Fibroblast of the aortic adventitia (primary cell): ENCODE results near the gene ALDH9A1. TPM values are rescaled to one million over a fixed set of nuclear protein-coding genes. Genes with fewer than 3 reads are reported as not detected.

Source experiments
- DNase-seq: peaks from one replicate; pipeline ENCODE4 v3.0.0-alpha.2; 2010; ENCODE audit warnings: low read depth
- H3K4me3 ChIP-seq: 2 replicates; pipeline ENCODE4 v1.5.1; 2011; ENCODE audit warnings: low read depth, mild to moderate bottlenecking, control low read depth, low read length, moderate library complexity
- total RNA-seq: library from RNA; depleted of rRNA; stranded (reverse); fragments of >200 nt; gene quantifications from 2 replicates; pipeline ENCODE4 v1.2.3, GENCODE V29; 2012; ENCODE audit warnings: low replicate concordance
- TF ChIP-seq, protein P1 (sequence below): IDR thresholded peaks from 2 replicates; pipeline ENCODE4 v1.5.1; 2011; ENCODE audit warnings: mild to moderate bottlenecking, low read length, control low read depth, inconsistent platforms; ENCODE audit not compliant: insufficient read depth

ALDH9A1 gene
- total RNA-seq, 1 donor = 97.2 TPM

DNA sequence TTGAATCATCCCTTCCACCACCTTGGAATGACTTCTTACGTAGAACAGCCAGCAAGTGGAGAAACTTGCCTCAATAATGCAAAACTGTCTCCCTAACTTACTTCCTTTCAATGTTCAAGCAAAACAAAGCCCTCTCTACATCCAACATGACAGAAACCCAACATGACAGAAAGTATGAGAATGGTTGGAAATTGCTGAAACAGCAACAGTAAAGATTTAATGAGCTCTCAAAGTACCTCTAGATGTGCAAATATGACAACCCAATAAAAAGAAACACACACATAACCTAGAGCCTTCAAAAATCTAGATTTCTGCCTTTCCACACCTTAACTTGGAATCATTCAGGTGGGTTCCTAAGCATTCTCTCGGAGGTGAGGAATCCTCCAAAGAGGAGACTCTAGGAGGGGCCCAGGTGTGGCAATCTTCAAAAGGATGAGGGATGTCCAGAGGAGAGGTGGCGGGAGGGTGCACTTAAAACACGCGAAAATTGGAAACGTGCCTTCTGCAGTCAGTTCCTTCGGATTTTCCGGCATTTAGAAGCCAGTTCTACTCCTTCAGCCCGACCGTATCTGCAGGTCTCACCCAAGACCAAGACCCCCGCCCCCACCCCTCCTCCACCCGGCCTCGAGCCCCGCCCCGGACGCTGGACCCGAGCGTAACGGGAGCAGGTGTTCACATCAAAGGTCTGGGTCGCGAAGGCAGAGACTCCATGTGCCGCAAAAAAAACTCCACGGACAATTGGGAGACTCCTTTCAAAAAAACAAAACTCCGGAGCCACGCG, 68.3 kb downstream of the ALDH9A1 start:
- DNase-seq = no peak
- peak overlapping the region; percentile 97 for H3K4me3 ChIP-seq
- TF ChIP-seq, protein P1, sequence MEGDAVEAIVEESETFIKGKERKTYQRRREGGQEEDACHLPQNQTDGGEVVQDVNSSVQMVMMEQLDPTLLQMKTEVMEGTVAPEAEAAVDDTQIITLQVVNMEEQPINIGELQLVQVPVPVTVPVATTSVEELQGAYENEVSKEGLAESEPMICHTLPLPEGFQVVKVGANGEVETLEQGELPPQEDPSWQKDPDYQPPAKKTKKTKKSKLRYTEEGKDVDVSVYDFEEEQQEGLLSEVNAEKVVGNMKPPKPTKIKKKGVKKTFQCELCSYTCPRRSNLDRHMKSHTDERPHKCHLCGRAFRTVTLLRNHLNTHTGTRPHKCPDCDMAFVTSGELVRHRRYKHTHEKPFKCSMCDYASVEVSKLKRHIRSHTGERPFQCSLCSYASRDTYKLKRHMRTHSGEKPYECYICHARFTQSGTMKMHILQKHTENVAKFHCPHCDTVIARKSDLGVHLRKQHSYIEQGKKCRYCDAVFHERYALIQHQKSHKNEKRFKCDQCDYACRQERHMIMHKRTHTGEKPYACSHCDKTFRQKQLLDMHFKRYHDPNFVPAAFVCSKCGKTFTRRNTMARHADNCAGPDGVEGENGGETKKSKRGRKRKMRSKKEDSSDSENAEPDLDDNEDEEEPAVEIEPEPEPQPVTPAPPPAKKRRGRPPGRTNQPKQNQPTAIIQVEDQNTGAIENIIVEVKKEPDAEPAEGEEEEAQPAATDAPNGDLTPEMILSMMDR = no peak

DNA sequence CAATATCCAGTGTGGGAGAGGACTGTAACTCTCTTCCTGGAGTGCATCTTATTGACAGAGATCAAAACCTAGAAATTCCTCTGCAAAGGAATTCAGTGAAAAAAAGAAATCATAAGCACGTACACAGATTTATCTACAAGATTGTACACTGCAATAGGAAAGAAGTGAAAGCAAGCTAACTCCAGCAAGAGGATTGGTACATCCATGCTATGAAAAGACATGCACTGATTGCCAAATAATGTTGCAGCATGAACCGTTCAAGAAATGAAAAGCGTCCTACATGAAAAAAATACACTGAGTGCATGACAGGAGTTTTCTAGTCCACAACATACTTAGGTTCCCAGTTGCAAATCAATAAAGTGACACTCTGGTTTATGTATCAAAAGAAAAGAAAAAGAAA, 69.2 kb downstream of the ALDH9A1 start:
- H3K4me3 ChIP-seq = no peak overlapping the region
- DNase-seq = peak; percentile 9
- TF ChIP-seq, protein P1 = no peak

DNA sequence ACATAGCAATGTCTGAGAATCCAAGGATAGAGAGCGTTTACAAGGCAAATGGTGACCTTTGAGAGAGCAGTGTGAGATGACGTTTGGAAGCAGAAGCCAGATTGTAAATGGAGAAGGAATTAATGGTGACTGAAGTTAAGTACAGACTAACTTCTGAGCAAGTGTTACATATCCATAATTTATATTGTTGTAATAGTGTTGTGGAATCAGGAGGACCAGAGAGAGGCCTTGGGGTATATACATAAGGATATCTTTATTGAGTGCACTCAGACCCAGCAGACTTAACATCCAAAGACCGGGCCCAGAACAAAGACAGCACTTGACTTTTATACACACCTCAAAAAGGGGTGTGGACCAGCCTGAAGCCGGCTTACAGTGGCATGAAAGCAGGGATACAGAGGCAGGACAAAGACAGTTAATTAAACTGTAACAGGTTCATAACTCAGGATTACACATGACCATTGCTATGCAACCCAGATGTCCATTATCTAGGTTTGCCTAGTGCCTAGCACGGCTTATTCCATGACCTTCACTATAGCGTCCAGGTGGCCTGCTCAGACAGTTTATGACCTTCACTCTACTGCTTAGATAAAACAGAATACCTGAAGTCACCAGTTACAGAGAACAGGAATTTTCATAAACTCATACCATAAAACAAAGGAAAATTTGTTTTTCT, 70.1 kb downstream of the ALDH9A1 start:
- no peak for DNase-seq
- TF ChIP-seq, protein P1 = no peak
- H3K4me3 ChIP-seq = no peak overlapping the region

DNA sequence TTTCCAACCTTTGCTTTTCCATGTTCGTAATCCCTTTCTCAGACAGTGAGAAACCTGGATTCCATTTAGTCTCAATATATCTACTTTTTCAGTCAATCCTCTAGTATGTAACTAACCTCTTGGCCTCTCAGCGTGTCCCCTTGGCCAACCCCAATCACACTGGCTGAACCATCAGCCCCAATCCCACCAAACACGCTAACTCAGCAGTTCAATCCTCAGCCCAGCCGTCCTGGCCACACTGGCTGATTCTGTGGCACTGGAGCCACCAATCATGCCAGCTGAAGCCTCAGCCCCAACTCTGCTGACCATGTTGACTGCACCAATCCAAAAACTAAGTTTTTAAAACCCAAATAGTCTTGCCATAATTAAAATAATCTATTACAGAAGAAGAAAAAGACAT, 73.9 kb downstream of the ALDH9A1 start:
- no peak for DNase-seq
- TF ChIP-seq, protein P1 = no peak

DNA sequence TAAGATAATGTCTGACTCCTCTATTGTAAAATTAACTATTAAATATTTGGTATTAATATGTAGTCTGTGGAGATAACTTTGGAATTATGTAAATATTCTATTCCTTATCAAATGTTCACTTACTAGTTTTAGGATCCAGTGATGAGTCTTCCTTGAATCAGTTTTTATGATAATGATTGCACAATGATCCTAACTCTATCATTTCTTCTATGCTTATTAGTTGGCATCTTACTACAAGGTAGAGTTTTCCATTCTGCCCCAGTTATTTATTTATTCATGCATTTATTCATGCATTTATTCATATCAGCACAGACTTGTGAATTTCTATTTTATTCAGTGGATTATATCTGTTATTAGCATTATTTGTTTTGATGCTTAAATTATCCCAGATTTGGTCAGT, 74.7 kb downstream of the ALDH9A1 start:
- TF ChIP-seq, protein P1 = no peak
- no peak for DNase-seq
- no peak overlapping the region for H3K4me3 ChIP-seq

More for the DNA sequence above, 73.9 kb downstream of the ALDH9A1 start:
- H3K4me3 ChIP-seq = no peak overlapping the region

DNA sequence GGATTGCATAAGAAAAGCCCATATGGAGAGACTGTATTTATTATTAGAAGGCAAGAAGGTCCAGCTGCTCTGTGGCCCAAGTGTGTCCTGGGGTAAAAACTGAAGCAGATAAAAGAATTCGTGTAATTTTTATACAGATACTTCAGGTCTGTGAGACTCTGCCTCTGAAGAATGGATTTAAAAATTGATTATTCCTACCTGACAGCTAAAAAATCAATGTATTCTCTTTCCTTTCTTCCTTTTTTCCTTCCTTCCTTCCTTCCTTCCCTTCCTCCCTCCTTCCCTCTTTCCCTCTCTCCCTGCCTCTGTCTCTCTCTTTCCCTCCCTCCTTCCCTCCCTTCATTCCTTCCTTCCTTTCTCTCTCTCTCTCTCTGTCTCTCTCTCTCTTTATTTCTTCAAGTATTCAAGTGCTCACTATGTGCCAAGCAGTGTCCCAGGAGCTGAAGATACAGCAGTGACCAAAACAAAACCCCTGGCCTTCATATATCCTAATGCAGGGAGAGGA, 78.7 kb downstream of the ALDH9A1 start:
- no peak for DNase-seq
- no peak overlapping the region for H3K4me3 ChIP-seq
- TF ChIP-seq, protein P1 = no peak
